GM18519 (cell line): ENCODE results near the gene NUP42.
"Not testable (repeated sequence)": the region's sequence is repeated elsewhere in the genome, so short reads cannot be mapped to it uniquely, and the experiment has no call there.

Experiments
- ATAC-seq: cut with Tn5 transposase; IDR thresholded peaks from one replicate; pipeline ENCODE4 v1.9.1; 2021; ENCODE audit warnings: mild to moderate bottlenecking, moderate library complexity; ENCODE audit not compliant: unreplicated experiment, low FRiP score

Gene NUP42

DNA sequence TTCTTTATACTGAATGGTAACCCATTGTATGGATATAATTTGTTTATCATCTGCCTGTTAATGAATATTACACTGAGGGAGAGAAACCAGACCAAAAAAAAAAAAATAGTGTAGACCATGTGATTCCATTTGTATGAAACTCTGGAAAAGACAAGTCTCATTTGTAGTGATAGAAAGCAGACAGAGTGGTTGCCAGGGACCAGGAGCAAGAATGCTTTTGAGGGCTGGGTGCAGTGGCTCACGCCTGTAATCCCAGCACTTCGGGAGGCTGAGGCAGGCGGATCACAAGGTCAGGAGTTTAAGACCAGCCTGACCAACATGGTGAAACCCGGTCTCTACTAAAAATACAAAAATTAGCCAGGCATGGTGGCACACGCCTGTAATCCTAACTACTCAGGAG lies 15.9 kb downstream of the NUP42 start:
- not testable (repeated sequence) for ATAC-seq

DNA sequence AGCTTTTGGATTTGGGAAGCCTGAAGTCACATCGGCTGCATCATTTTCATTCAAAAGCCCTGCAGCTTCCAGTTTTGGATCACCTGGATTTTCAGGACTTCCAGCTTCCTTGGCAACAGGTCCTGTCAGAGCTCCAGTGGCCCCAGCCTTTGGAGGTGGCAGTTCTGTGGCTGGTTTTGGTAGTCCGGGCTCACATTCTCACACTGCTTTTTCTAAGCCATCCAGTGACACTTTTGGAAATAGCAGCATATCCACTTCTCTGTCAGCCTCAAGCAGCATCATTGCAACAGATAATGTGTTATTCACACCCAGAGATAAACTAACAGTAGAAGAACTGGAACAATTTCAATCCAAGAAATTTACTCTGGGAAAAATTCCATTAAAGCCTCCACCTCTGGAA lies 18.5 kb downstream of the NUP42 start:
- ATAC-seq = no peak

DNA sequence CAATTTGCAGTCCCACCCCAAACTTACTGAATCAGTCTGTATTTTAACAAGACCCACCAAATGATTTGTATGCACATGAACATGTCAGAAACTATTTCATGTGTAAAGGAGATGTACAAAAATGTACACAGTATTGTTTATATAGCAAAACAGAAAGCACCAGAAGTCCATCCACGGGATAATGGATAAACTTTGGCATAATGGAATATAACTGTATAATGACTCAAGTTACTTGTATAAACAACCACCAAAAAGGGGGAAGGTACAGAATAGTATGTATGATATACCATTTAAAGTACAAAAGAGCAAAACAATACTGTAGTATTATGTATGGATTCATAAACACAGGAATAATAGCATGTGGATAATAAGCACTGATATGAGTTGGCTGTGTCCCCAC lies 22.4 kb downstream of the NUP42 start:
- no peak for ATAC-seq

DNA sequence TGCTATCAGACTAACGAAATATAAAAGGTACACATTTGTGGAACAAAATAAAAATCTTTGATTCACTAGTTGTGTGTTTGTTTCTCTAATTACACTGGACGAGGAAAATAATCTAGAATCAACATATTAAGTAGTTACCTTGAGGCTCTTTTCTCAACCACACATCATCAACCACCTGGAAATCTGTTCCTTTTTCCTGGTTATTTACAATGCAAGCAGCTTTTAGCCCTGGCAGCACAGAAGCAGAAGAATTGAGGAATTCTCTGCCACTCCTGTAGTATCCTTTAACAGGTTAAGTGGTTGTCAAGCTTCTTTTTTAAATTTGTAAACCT lies 23.7 kb downstream of the NUP42 start:
- ATAC-seq = no peak

DNA sequence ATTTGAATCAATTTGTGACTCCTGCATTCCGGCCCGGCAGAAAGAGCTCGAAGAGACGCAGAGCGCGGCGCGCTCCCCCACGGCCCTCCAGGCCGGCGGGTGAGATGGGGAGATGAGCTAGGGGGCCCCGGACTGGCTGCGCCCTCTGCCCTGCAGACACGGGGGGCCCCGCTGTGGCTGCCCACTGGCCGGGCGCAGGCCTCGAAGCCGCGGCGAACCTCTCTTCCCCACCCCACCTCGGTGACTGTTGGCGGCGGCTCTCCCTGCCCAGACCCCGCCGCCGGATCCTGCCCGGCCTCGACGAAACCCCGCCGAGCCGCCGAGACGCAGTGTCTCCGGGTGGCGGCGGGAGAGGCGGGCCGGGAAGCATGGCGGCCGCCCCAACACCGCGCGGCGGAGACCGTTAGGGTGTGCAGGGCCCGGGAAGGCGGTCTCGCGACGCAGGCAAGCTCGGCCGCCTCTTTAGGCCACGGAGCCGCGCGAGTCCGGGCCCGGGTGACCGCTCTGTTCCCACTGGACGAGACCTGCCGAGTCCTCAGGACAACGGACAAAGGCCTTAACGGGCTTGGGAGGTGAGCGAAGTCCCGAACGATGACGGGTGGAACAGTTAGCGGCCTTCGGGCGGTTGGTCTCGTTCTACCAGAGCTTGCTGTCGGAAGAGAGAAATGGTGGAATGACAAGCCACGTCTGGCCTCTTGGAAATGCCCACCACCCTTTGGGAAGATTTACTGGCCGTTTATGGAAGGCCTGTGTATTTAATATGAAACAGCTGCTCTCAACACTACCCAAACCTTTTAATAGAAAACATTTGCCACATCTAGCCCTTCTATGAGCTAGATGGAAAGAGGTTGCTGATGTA lies 24.3 kb downstream of the NUP42 start:
- no peak for ATAC-seq

DNA sequence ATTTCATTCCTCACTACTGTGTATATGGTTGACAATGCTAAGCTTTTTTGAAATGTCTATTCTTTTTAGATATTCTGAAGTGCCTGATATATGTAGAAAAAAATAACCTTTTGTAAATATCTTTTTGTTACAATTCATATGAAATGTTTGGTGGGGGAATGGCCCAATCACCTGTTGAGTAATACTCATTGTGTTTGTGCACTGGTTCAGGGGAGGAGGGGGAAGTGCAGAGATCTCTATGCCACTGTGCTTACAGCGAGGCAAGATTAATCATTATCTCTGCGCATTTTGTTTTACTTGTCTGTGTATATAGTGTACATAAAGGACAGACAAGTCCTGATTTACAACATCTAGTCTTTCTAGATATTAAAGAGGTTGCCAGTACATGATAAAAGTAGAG lies 25.2 kb downstream of the NUP42 start:
- no peak for ATAC-seq

DNA sequence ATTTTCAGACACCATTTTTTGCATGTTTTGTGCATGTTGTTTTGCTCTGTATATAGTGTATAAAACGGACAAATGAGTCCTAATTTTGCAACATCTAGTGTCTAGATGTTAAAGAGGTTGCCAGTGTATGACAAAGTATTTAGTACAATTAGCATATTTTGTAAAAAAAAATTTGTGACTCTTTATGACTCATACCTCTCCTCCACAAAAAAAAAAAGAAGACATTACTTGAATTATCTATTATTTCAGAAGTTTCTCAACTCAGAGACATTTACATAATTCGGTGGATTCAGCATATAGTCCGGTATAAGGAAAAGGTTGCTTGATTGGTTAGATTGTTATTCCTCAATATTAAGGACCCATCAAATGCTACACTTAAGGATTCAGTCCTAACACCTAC lies 26.0 kb downstream of the NUP42 start:
- ATAC-seq = no peak

DNA sequence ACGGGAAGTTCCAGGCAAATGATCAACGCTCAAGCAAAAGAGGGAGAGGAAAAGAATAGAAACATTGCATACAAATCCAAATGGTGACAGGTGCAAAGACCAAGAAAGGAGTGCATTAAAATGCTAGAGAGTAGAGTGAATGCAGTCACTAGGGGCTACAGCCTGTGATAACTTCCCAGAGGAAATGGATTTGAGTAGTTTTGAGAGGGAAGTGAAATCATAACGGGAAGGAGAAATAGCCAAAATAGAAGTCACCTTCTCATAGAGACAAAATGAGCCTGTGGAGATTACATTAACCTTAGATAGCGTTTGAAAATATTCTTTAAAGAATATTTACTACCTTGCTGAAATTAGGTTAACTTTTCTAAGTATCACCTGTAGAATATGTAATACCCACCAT lies 26.5 kb downstream of the NUP42 start:
- ATAC-seq = no peak

DNA sequence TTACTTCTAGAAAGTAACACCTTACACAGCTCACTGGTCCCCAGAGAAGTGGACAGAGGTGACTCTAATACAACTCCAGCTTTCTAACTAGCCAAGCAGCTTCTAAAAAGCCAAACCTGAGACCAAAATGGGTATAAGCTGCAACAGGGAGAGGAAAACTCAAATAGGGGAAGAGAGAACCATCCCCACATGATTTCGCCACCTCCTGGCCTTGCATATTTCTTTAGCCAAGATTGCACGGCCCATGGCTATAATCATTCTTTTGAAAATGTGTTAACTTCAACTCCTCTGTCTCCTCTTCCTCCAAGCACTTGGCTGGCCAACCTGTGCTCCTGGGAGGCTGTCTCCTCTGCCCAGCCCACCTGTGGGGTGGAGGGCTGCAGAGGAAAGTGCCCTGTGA lies 28.7 kb downstream of the NUP42 start:
- no peak for ATAC-seq

DNA sequence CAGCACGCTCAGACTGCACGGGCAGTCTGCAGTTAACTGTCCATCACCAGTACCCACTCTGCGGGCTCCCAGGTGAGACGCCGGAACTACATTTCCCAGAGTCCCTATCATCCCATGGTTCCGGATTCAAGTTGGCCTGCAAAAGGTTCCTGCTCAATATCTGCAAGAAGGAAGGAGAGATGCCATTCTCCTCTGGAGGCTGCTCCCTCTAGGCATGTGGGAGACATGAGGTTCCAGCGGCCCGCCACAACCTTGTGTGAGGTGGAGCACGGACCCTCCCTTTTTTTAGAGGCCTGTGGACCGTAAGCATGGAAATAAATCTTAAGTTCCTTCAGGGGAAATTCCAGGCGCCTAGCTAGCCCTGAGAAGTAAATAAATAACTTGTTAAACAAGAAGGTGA lies 29.7 kb downstream of the NUP42 start:
- no peak for ATAC-seq

DNA sequence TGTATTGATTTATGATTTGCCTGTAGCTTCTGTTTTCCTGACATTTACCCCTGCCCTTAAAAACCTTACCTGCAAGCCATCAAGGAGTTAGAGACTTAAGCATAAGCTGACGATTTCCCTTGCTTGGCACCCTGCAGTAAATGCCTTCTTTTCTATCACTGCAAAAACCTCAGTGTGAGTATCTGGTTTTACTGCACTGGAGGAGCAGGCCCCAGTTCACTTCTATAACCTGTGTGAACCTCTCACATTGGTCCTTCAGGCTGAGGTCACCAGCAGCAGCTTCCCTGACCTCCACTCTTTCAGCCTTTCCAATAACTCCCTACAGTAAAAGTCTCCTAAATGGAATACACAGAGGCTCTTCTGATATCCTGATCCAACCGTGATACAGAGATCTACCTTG lies 30.5 kb downstream of the NUP42 start:
- ATAC-seq = no peak

DNA sequence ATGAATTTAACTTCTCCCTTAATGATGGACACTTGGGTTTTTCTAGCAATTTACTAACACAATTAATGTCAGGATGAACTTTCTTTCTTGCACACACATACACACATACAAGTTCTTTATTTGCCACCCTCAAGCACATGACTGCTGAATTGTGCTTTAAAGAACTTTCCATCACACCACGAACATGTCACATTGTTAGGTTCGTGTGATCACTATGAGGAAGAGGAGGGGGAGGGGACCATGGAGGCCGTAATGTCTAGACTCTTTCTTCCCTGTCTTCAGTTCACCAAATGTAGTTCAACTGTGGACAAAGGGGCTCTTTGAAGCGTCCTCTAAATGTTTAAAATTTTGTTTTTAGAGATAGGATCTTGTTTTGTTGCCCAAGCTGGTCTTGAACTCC lies 31.0 kb downstream of the NUP42 start:
- no peak for ATAC-seq

DNA sequence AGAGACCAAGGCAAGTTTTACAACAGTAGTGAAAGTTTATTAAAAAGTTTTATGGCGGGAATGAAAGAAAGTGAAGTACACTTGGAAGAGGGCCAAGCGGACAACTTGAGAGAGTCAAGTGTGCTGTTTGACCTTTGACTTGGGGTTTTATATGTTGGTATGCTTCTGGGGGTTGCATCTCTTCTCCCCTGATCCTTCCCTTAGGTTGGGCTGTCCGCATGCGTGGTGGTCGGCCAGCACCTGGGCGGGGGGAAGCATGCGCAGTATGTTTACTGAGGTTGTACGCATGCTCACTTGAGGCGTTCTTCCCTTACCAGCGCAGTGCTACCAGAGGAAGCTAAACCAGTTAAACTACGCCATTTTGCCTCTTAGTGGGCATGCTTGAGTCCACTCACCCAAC lies 31.9 kb downstream of the NUP42 start:
- no peak for ATAC-seq

DNA sequence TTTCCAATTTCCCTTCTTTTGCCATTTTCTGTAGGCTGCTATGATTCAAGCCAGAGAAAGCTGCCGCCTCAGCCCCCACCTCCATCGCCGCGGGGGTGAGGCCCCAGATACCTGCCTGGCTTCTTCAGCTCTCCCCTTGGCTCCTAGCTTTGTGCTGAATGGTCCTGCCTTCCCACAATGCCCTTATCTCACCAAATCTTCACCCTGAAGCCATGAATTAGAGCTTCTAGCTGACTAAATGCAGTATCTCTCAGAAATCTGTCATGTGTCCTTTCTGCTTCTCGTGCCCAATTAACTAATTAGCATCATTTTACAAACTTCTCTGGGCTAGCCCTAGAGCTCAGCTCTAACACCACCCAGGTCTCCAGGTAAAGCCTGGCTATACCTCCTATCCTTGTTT lies 32.6 kb downstream of the NUP42 start:
- no peak for ATAC-seq

DNA sequence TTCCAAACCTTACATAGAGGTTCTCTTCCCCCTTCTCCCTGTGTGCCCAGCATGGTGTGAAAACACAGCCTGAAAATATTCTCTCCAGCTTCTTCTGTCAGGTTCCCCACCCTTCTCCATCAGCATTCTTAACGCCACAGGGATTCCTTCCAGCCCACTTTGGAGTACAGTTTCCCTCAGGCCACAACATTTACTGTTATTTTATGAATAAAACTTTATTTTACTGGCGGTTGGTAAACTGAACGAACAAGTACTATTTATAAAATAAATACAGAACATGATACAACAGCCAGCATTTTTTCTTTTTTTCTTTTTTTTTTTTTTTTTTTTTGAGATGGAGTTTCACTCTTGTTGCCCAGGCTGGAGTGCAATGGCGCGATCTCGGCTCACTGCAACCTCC lies 33.1 kb downstream of the NUP42 start:
- ATAC-seq = no peak

DNA sequence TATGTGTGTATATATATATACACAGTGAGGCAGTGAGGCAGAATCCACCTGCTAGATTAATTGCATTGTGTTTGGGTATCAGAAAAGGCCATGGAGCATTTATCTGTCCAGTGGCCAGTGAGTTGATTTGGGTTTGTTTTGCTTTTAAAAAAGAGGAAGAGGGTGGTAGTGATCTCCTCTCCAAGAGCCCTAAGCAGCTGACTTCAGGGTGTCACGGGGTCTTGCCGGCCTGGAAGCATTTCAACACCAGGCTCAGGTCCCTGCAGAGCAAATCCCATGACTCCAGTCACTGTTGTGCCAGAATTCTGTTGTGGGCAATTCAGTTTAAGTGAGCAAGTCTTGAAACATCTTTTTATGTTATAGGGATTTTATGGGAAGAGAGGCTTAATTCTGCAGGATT lies 34.2 kb downstream of the NUP42 start:
- no peak for ATAC-seq

DNA sequence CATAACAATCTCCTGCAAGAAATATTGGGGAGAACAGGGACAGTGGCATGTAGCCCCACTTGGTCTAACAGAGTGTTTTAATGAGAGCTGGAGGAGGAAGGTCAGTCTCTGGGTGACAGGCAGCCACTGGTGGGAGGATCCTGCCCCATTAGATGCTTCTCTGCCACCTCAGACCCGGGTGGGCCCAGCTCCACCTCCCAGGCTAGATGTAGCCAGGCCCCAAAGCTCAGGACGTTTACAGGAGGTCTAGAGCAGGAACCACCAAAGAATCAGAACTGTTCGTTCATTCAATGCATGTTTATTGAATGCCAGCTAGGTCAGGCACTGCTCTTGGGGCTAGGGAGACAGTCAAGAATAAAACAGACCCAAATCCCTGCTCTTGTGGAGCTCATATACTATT lies 36.3 kb downstream of the NUP42 start:
- no peak for ATAC-seq

DNA sequence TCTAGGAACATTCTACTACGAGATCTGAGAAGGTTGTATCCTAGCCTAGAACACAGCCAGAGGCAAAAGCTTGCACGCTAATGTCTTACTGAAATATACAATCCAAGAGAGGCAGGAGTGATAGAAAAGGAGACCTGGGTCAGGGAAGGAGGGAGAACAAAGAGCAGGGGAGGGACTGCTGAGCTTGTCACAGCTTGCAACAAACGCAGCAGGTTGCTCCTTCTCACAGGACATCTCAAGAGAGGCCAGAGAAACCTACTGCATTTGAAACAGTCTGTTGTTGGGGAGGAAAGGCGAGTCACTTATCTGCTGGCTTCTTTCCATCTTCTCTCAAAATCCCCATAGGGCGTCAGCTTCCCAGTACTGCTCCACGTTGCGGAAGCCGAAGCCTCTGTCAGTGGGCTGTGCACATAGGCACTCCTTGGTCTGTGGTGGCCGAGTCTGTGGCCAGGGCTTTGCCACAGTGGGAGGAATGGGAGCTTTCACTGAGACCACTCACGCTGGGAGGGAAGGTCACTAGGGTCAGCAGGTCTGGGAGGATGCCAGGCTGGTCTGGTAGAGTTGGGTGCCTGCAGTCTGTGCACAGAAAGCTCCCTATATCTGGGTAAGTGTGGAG lies 39.0 kb downstream of the NUP42 start:
- ATAC-seq = no peak

DNA sequence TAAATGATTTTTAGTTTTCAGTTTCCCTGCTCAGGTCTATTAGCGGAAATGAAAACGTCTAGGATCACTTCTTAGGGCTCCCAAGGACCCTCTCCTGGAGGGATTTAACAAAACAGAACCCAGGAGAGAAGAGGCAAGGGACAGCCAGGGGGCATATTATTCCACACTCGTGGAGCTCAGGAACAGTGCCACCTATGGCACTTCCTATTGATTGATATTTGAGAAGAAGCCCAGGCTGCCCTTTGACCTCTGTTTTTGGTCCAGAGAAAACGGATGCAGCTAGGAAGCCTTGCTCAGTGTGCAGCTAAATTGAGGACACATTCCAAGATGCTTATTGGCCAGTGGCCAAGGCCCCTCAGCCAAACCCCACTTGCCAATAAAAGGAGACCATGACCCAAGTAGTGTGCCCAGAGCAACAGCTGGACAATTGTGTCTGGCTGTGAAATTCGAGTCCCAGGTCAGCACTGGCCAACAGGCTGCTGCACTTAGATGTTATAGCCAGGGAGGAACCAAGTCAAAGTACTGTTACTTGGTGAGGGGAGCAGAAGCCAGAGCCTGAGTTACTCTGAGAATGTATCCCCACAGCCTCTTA lies 40.7 kb downstream of the NUP42 start:
- ATAC-seq = no peak

DNA sequence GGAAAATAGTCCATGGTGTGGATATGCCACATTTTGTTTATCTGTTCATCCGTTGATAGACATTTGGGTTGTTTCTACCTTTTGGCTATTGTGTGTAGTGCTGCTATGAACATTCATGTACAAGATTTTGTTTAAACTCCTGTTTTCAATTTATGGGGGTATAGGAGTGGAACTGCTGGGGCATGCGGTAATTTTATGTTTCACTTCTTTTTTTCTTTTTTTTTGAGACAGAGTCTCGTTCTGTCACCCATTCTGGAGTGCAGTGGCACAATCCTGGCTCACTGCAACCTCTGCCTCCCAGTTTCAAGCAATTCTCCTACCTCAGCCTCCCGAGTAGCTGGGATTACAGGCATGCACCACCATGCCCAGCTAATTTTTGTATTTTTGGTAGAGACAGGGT lies 42.5 kb downstream of the NUP42 start:
- ATAC-seq = not testable (repeated sequence)

DNA sequence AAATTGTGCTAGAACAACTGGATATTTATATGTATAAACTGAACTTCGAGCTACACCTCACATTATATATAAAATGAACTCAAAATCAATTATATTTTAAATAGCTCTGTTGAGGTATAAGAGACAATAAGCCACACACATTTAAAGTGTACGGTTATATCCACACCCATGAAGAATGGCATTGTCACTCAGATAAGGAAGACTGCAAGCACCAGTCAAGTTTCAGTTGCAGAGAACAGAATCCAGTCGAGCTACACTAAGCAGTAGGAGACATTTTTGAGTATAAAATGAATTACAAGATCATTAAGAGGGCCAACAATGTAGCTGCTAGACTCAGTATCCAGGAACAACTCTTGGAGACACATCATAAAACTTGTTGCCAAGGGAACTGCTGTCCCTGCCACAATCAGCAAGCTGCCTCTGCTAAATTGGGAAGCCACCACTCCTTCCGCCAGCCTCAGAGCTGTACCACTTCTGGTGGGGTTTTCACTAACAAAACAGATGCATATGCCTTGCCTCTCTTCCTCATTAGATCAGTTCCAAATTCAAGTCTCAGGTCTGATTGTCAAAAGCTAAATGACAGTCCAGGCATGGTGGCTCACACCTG lies 45.1 kb downstream of the NUP42 start:
- ATAC-seq = no peak

DNA sequence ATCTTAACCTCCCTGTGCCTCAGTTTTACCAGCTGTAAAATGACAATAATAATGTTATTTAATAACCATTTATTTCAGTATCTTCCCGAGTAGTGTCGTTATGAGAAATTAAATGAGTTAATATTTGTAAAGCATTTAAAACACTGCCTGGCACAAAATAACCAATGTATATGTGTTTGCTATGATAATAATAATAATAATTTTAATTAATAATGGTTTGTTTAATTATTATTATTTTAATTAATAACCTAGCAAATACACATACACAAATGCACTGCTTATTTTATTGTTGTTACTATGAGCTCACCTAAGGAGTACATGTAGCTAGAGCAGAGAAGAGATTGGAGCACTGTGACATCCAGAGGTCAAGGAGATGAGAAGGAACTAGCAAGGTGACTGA lies 46.6 kb downstream of the NUP42 start:
- ATAC-seq = no peak
